HEK293 (cell line): Measurements from ENCODE around the gene BSCL2.

Experiments used
- CTCF ChIA-PET: fragments of 350-600 bp; formaldehyde crosslinking; extraction: SDS; loops from one replicate; lab custom pipeline; 2021; ENCODE audit warnings: antibody characterized with exemption; lab: Yijun Ruan, JAX
- POLR2A ChIA-PET: fragments of 300-600 bp; formaldehyde crosslinking; extraction: SDS; loops from one replicate; lab custom pipeline; 2020; ENCODE audit warnings: antibody characterized with exemption, inconsistent platforms; lab: Yijun Ruan, JAX
- H3K27ac ChIP-seq: fragments of 200-500 bp; sonication (Bioruptor generic); 2 replicates; pipeline ENCODE4 v1.5.1; 2014; ENCODE audit warnings: low read depth, low read length, control low read depth, inconsistent platforms; ENCODE audit errors: extremely low read depth
- H3K36me3 ChIP-seq, 2 experiments: fragments of 200-500 bp in 1 of 2; sonication (Bioruptor generic) in 1 of 2; 1 replicate in 1 of 2; 2 replicates in 1 of 2; pipeline ENCODE4 v1.5.1; 2014 to 2017; ENCODE audit warnings: inconsistent platforms in 2 of 2, low read length in 2 of 2; ENCODE audit not compliant: control insufficient read depth in 2 of 2, insufficient read depth in 1 of 2
- H3K4me1 ChIP-seq: fragments of 200-500 bp; sonication (Bioruptor generic); 2 replicates; pipeline ENCODE4 v1.5.1; 2014; ENCODE audit warnings: mild to moderate bottlenecking, low read length, inconsistent platforms; ENCODE audit not compliant: control insufficient read depth, insufficient read depth
- H3K4me3 ChIP-seq: 2 replicates; pipeline ENCODE4 v1.5.1; 2011; ENCODE audit warnings: low read depth, mild to moderate bottlenecking, control low read depth, low read length, moderate library complexity
- H3K9me3 ChIP-seq: fragments of 200-500 bp; sonication (Bioruptor generic); 2 replicates; pipeline ENCODE4 v1.5.1; 2014; ENCODE audit warnings: low read depth, low read length, inconsistent platforms; ENCODE audit not compliant: control insufficient read depth, insufficient read depth
- CTCF ChIP-seq: fragments of 450-650 bp; formaldehyde crosslinking; IDR thresholded peaks from 2 replicates; pipeline ENCODE4 v1.5.1; 2016; ENCODE audit warnings: missing biosample characterization, missing genetic modification characterization
- GLI4 ChIP-seq: fragments of 450-650 bp; formaldehyde crosslinking; IDR thresholded peaks from 2 replicates; pipeline ENCODE4 v1.5.1; 2016; ENCODE audit warnings: missing biosample characterization, missing genetic modification characterization
- HIC1 ChIP-seq: fragments of 450-650 bp; formaldehyde crosslinking; IDR thresholded peaks from 2 replicates; pipeline ENCODE4 v1.5.1; 2016; ENCODE audit warnings: missing biosample characterization, missing genetic modification characterization
- IKZF3 ChIP-seq: fragments of 450-650 bp; IDR thresholded peaks from 2 replicates; pipeline ENCODE4 v1.5.0; 2018; ENCODE audit warnings: missing biosample characterization, mild to moderate bottlenecking, missing genetic modification characterization, moderate library complexity
- TRIM28 ChIP-seq: IDR thresholded peaks from 2 replicates; pipeline ENCODE4 v1.6.1; 2011; ENCODE audit warnings: low read length, control low read depth, borderline replicate concordance
- ZBTB11 ChIP-seq: fragments of 450-650 bp; formaldehyde crosslinking; conservative IDR thresholded peaks from 2 replicates; pipeline ENCODE4 v1.5.1; 2016; ENCODE audit warnings: low read depth, missing biosample characterization, missing genetic modification characterization
- ZBTB17 ChIP-seq: fragments of 450-650 bp; formaldehyde crosslinking; IDR thresholded peaks from 2 replicates; pipeline ENCODE4 v1.5.1; 2016; ENCODE audit warnings: missing biosample characterization, missing genetic modification characterization
- ZBTB6 ChIP-seq: fragments of 450-650 bp; formaldehyde crosslinking; IDR thresholded peaks from 2 replicates; pipeline ENCODE4 v1.5.1; 2017; ENCODE audit warnings: missing biosample characterization, missing genetic modification characterization
- ZNF214 ChIP-seq: fragments of 450-650 bp; formaldehyde crosslinking; IDR thresholded peaks from 2 replicates; pipeline ENCODE4 v1.5.1; 2017; ENCODE audit warnings: missing biosample characterization, mild to moderate bottlenecking, missing genetic modification characterization, borderline replicate concordance
- ZNF274 ChIP-seq, 2 experiments: fragments of 200-500 bp in 1 of 2; fragments of 450-650 bp in 1 of 2; sonication (Bioruptor generic) in 1 of 2; formaldehyde crosslinking in 1 of 2; IDR thresholded peaks; 2 replicates each; pipeline versions ENCODE4 v1.5.1 to v1.6.1; 2014 to 2016; ENCODE audit warnings: borderline replicate concordance in 1 of 2, inconsistent platforms in 1 of 2, low read length in 1 of 2, missing biosample characterization in 1 of 2, missing genetic modification characterization in 1 of 2
- ZNF324 ChIP-seq: fragments of 450-650 bp; formaldehyde crosslinking; IDR thresholded peaks from 2 replicates; pipeline ENCODE4 v1.5.1; 2016; ENCODE audit warnings: missing biosample characterization, missing genetic modification characterization
- ZNF510 ChIP-seq: fragments of 450-650 bp; formaldehyde crosslinking; IDR thresholded peaks from 2 replicates; pipeline ENCODE4 v1.5.1; 2018; ENCODE audit warnings: mild to moderate bottlenecking, missing genetic modification characterization, missing biosample characterization; ENCODE audit not compliant: insufficient replicate concordance
- ZNF560 ChIP-seq: fragments of 450-650 bp; formaldehyde crosslinking; IDR thresholded peaks from 2 replicates; pipeline ENCODE4 v1.5.1; 2017; ENCODE audit warnings: missing biosample characterization, missing genetic modification characterization, borderline replicate concordance
- ZXDB ChIP-seq: fragments of 450-650 bp; formaldehyde crosslinking; IDR thresholded peaks from 2 replicates; pipeline ENCODE4 v1.5.1; 2016; ENCODE audit warnings: missing biosample characterization, missing genetic modification characterization
- TF ChIP-seq, protein P1 (sequence below): fragments of 450-650 bp; formaldehyde crosslinking; IDR thresholded peaks from 2 replicates; pipeline ENCODE4 v1.5.1; 2016; ENCODE audit warnings: missing biosample characterization, missing genetic modification characterization
- TF ChIP-seq, protein P2 (sequence below): fragments of 450-650 bp; formaldehyde crosslinking; IDR thresholded peaks from 2 replicates; pipeline ENCODE4 v1.5.1; 2016; ENCODE audit warnings: missing biosample characterization, missing genetic modification characterization

BSCL2 gene

DNA sequence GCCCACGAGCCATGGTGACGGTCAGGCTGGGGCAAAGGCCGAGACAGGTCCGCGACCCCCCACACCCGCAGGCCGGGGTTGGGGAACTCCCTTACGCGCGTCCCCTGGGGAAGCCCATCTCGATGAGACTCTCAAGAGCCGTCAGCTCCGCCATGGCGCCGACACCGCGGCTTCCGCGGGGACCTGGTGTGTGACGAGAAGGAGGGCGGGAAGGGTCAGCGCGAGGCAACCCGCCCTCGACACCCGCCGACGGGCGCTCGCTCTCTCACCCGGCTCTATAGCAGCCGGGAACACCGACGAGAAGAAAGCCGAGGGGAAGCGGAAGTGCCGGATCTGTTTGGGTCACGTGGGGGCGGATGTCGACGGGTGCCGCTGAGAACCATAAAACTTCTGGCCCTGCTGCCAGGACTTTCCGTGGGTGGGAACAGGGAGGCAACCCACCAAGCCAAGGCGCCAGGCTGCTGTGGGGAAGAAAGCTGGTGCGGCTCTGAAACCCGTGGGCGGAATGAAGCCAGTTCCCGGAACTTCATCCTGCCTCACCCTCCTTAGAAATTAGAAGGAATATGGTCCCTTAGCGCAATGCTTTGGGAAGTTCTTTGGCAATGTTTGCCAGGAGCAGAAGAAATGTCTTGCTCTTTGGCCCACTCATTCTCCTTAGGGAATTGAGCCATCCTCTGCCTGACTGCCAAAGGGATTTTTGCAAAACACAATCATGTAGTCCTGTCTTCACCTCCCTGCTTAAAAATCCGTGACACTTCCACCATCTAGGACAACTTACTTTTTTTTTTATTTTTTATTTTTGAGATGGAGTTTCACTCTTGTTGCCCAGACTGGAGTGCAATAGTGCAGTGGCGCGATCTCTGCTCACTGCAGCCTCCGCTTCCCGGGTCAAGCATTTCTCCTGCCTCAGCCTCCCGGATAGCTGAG, 28.2 kb downstream of the BSCL2 start, which contains the start of gene UBXN1 (continued):
- TF ChIP-seq ZBTB11 (tag by site-specific recombination): peak; percentile 94
- TF ChIP-seq IKZF3: peak; percentile 62
- no peak for TF ChIP-seq ZNF560
- TF ChIP-seq ZXDB: peak; percentile 73
- no peak for TF ChIP-seq ZNF324
- TF ChIP-seq, protein P1, sequence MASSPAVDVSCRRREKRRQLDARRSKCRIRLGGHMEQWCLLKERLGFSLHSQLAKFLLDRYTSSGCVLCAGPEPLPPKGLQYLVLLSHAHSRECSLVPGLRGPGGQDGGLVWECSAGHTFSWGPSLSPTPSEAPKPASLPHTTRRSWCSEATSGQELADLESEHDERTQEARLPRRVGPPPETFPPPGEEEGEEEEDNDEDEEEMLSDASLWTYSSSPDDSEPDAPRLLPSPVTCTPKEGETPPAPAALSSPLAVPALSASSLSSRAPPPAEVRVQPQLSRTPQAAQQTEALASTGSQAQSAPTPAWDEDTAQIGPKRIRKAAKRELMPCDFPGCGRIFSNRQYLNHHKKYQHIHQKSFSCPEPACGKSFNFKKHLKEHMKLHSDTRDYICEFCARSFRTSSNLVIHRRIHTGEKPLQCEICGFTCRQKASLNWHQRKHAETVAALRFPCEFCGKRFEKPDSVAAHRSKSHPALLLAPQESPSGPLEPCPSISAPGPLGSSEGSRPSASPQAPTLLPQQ: peak; percentile 55; the same call in 1 of the 2 replicates
- TF ChIP-seq GLI4 (tag by site-specific recombination): no peak
- peak; percentile 67; the same call in 1 of the 2 replicates for TF ChIP-seq TRIM28
- TF ChIP-seq, all 188 proteins: peak for 46

DNA sequence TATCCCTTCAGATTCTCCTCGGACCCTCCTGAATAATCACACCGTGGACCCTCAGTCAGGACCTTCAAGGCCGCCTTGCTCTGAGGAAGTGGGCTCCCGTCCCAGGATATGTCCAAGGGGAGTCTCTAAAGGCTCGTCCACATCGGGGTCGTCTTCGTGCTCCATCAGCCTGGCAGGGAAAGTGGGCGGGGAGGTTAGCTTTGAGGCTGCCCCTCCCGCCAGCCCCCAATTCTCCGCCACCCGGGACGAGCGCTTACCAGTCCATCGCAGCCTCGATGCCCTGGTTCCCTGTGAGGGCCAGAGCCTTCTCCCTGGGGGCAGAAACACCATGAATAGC, 28.8 kb downstream of the BSCL2 start:
- ChIA-PET POLR2A (interaction anchor here (0.5 to 3.5 kb wide), 7 partner anchors 13 to 178 kb away, joined by 3 to 24 read pairs (median 4); partner anchors contain the start of genes BSCL2, C11orf98, CSKMT and INTS5), CTCF (interaction anchor here (0.7 kb wide), 1 partner anchor 364 kb away, joined by 3 read pairs; no protein-coding TSS in a partner anchor)
- no peaks in the 10 kb centered on the region for H3K9me3 ChIP-seq
- peak overlapping the region; percentile 90 for H3K4me3 ChIP-seq
- H3K36me3 ChIP-seq: peaks cover 3 to 39% of the 10 kb centered on the region in 2 experiments; a peak in 2 of 3 replicates
- peak overlapping the region; percentile 62 for H3K27ac ChIP-seq
- TF ChIP-seq ZXDB: no peak
- TF ChIP-seq ZNF510 (tag by site-specific recombination): no peak
- TF ChIP-seq HIC1 (tag by site-specific recombination): no peak
- no peak for TF ChIP-seq ZBTB6 (tag by site-specific recombination)
- H3K4me1 ChIP-seq: peaks cover 8% of the 10 kb centered on the region

- Histone ChIP-seq H3K36me3 (peaks cover 3 to 44% of the 10 kb centered on the region in 2 experiments; a peak in 2 of 3 replicates), H3K27ac (no peak overlapping the region)
- no peak for TF ChIP-seq ZNF274 (IDR thresholded peaks at IDR 0.05; ENCODE audit: low read length)
- no peak for TF ChIP-seq ZNF274 (tag by site-specific recombination; IDR thresholded peaks at IDR 0.05; ENCODE audit: borderline replicate concordance)
- TF ChIP-seq ZNF214 (tag by site-specific recombination): no peak
- peak; percentile 96 for TF ChIP-seq ZBTB17 (tag by site-specific recombination)
- TF ChIP-seq CTCF (tag by site-specific recombination): no peak
- TF ChIP-seq, protein P2, sequence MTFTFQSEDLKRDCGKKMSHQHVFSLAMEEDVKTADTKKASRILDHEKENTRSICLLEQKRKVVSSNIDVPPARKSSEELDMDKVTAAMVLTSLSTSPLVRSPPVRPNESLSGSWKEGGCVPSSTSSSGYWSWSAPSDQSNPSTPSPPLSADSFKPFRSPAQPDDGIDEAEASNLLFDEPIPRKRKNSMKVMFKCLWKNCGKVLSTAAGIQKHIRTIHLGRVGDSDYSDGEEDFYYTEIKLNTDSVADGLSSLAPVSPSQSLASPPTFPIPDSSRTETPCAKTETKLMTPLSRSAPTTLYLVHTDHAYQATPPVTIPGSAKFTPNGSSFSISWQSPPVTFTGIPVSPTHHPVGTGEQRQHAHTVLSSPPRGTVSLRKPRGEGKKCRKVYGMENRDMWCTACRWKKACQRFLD (tag by site-specific recombination): no peak
- TF ChIP-seq, all 188 proteins: peak for 1
- POLR2A ChIA-PET: interaction anchor here (1.0 to 7.2 kb wide), 6 partner anchors 11 to 76 kb away, joined by 3 to 67 read pairs (median 6); partner anchors contain the start of genes B3GAT3, C11orf98, CSKMT and GANAB
- CTCF ChIA-PET: interaction anchor here (0.6 to 3.0 kb wide), 3 partner anchors 12 to 17 kb away, joined by 3 to 10 read pairs (median 9); partner anchors contain the start of genes C11orf98 and CSKMT
- Histone ChIP-seq H3K4me1 (peaks cover 8% of the 10 kb centered on the region), H3K4me3 (peak overlapping the region; percentile 90), H3K9me3 (no peaks in the 10 kb centered on the region)
Measured at GRCh38 chr11:62677714-62678113, 29.5 kb downstream of the BSCL2 start.
